NCI-H187 (cell line): Measurements from ENCODE around the gene RELN.
"Not testable (repeated sequence)": the region's sequence is repeated elsewhere in the genome, so short reads cannot be mapped to it uniquely, and the experiment has no call there.

ENCODE experiments used
- DNase-seq, 2 experiments: peaks; one replicate each; lab custom pipeline; 2025; lab: John Stamatoyannopoulos, UW

Gene RELN

DNA sequence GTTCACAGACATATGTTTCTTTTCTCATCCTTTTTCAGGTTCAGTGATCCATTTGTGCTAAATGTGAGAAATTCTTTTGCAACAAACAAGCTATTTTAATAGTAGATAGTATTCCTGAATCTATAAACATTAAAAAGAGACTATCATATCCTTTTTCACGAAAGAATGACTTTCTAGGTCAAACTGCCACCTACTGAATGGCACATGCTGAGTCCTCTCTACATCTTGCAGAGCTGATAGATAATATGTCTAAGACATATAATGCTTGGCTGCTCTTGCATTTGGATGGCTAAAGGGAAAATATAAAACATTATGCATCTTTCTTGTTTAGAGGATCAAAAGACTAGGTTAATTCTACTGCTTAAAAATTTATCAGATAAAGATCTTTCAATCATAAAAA is 429.3 kb downstream of the RELN start:
- DNase-seq, result no peak

DNA sequence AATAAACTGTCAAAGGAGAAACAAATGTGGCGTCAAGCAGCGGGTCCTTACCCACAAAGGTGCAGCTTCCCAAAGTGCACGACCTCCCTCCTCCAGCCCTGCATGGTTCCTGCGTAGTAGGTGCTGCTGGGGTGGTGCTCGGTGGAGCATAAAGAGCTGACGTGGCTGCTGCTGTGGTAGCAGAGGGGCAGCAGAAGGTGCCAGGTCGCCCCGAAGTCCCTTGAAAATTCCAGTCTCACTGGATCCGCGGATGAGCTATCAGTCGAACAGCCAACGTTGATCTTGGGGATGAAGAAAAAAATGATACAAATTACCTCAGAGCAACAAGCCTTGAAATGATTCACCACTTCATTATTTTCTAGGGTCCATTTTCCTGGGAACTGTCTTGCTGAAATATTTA is 438.4 kb downstream of the RELN start:
- DNase-seq, result no peak

DNA sequence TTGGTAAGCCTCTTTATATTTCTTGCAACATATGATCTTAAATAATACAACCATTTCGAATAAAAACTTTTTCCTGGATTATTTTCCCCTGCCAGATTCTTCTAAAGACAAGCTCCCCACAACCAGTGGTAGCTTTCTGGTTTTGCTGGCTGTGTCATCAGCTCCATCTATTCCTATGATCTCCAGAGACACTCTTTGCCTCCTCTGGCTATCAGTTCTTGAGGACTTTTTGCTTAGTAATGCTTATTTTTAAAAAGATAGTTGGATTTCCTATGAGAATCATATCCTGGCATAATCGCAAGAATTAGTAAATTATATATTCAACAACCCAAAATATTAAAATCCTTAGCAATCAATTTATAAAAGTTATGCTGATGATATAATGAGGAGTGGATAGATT is 439.7 kb downstream of the RELN start:
- DNase-seq, result no peak

DNA sequence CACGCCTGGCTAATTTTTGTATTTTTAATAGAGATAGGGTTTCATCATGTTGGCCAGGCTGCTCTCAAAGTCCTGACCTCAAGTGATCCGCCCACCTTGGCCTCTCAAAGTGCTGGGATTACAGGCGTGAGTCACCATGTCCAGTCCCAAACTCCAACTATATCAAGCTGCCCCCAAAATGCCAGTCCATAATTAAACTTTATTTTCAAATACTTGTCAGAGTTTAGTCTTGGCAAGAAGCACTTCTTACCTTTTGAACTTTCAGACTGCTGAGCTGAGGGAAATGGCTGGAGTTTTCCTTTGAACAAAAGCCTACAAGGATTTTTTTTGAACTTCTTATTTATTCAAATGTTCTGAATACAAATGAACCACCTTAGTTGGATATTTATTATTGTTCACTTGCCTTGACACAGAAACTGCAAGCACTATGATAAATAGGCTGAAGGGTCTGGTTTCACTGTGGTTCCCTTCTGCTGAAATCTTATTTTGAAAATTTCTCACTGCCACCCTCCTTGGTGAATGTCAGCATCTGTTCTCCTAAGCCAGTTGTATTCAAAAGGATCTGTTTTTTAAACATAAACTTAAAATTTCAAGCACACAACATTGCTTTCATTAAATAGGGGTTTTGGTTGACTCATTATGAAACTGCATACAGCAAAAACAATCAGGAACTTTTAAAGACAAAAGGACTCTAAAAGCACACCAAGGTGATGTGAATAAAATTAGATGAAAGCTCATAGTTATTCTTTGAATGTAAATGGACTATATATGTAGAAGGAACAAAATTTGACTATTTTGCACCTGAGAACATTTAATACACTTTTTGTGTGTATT is 441.8 kb downstream of the RELN start:
- DNase-seq, result no peak

DNA sequence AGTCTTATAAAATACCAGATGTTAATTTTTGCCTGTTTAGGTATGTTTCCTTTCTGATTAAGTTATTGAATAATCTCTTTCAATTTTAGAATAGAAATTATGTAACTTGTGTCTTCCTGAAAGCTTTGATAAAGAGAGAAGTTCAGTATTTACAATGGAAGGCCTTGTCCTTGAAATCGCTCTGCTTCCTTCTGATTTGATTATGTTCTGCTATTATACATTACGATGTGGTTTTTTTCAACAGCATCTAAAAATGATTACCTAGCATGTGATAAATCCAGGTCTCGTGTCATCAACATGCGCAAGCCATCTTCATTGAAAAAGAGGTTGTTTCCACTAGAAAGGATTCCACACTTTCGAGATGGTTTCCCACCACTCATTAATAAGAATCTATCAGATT is 447.0 kb downstream of the RELN start:
- DNase-seq, result no peak

DNA sequence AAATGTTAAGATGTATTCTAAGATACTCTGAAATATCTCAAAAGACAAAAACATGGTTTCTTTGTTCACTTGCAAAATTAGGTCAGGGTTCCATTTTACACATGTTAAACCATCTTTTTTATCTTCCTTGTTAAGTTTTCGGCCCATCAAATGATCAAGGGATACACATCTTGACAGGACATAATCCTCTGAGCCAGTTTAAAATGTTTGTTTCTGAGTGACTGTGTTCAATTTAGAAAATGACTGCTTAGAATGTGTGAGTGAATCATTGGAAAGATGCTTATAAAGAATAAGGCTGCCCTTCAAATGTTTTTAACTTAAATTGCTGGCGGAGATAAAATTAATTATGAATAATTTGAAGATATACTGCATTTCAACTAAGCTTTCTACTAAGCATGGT is 447.5 kb downstream of the RELN start:
- DNase-seq, result no peak

DNA sequence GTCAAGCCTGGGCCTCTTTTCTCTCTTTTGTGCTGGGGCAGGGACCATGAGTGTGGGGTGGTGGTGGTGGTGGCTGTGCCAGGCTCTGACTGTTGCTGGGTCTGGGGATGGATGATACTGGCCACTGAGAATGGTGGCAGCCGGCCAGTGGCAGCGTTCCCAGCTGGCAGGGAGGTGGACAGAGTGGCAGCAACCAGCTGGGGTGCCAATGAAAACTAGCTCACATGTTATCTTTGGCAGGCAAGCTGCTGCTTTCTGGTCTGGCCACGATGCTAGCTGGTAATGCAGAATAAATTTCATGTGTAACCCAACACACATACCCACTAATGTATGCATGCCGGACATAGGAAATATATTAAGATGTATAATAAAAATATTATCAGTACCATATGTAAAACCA is 448.4 kb downstream of the RELN start:
- no peak for DNase-seq

DNA sequence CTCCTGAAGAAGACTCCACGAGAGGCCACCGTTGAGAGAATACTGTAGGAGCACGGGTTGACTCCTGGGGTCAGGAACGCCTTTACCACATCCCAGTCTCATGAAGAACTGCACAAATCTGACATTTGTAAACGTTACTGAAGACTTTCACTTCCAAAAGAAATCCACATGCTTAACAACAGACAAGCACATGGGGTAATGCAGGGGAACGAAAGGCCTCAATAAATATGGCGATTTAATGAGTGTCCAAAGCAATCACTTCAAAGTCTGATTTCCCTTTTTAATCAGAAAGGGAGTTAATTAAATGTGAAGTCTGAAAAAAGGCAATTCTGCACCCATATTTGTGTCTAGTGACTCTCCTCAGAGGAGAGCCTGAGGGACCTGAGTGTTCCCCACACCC is 449.1 kb downstream of the RELN start:
- DNase-seq, result no peak

DNA sequence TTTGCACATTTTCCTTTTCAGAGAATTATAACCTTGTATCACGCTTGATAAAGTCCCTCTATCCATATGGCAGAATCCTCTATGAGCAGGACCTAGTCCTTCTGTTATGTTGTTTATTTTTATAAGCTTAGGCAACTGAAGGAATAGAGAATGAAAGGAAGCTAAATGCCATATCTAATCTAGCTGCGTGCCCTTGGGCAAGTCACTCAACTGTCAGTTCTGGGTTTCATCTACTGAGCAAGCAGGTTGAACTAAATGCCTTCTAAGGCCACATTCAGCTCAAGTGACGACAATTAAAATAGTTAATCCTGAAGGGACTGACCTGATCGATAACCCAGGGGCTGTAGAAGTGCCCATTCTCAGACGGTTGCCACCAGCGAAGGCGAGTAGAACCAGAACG is 449.6 kb downstream of the RELN start:
- DNase-seq, result no peak

DNA sequence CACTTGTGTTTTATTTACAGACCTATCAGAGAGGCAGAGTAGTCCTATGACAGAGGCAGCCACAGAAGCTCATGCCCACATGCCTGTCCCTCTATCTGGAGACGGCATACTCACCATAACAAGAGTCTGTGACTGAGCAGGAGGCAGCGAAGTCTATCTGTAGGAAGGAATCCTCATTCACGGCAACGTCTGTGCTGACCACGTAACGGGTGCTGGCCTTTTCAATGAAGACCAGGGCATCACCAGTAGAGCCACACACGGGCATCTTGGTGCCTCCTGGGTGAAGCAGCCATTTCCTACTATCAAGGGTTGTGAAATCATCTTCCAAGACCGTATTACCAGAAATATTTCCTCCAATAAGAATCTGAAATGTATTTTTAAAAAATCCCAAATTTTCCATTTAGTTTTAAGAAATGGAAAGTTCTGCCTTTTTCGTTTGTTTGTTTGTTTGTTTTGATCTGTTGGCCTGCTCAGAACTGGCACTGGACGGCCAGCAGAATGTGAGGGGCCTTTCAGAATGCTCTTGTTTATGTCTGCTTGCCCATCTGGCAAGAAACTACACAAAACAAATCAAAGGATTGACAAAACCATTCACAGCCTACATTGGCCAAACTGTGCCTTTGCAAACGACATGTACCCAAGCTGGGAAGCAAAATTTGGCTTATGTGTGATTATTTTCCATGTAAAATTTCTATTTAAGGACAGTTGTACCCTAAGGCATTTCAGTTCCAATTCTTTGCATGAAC is 450.3 kb downstream of the RELN start:
- no peak for DNase-seq

DNA sequence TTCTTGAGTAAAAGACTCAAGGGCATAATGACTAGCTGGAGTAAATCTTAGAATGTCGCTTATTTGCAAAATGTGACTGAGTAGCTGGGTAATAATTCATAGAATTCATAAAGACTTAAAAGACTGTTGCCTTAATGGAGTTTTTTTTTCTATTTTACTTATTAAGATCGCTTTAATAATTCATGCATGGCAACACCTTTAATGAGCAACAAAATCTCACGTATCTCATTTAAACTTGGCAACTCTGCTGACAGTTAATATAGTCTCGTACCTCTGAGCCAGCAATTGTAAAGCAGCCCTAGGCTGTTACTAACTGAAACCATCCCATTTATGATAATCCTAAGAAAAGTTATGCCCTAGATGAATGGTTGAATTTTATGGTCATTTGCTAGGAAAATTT is 455.7 kb downstream of the RELN start:
- DNase-seq, result no peak

DNA sequence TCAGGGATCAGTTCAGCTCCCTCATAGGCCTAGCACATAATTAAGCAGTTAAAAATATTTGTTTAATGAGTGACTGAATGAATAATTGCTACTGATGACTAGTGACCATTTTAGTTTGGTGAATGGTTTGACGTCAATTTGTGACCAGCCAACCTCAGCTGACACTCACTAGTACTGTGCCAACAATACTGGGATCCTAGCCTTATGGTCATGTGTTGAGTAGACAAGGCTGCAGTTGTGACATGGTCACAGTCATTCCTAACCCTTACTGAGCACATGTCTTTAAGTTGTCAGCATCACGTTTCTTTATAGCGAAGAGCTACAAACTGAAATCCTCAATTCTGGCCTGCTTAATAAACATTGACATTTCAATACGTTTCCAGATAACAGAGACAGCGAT is 456.5 kb downstream of the RELN start:
- no peak for DNase-seq

DNA sequence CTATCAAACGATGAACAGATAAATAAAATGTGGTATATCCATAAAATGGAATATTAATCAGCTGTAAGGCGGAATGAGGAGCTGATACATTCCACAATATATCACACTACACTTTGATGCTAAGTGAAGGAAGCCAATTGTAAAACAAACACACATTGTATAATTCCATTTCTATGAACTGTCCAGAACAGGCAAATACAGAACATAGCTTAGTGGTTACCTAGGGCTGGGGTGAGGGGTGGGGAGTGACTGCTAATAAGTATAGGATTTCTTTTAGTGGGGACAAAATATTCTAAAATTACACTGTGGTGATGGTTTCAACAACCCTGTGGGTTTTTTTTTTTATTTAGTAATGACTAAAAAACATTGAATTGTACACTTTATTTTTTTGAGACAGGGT is 461.3 kb downstream of the RELN start:
- DNase-seq, result no peak

DNA sequence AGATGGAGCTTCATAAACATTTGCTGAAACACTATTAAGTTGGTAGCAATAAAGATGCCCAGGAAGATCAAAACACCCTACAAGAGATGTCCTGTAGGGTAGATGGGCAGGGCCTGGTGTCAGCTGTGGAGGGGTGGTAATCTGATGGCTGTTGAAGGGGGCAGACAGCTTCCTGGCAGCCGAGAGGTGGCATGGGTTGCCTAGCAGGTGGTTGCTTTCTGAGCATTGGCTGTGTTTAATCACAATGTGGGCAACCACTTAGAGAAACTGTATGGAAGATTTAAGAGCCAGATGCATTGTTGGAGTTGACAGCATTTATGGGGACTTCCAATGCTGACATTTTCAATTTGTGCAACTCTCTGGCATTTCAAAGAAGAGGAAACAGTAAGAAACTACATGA is 463.5 kb downstream of the RELN start:
- no peak for DNase-seq

DNA sequence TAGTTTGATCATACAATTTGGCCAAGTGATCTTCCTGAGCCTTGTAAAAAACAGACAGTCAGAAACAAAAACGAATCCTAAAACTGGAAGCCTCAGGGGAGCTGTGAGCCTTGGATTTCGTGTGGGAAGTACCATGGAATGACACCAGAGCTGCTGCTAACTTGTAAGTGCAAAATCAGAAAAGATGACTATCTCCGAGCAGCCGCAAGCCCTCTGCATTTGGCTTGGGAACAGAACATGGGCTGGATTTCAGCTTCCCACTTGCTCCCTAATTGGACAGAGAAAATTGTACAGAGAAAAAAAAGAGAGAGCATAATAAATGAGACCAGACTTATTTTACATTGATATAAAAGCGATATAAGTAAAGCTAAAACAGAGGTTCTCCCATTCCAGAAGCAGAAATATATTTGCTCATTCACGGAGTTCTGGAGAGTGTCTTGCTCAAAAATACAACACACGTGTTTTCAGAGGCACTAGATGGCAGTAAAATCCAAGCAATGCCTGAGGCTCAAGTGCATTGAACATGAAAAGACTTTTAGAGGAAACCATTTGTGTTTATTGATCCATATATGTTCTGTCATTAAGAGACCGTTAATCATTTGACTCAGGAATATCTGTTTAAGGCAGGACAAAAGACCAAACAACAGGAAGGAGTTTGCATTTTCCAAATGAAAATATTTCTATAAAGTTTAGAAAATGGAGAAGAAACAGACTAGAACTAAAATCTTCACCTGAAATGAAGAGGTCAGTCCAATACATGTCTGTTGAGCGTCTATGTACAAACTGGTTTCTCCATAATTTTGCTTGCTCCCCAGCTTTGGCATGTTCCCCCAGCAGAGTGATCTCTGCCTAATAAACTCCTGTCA is 465.2 kb downstream of the RELN start:
- no peak for DNase-seq

DNA sequence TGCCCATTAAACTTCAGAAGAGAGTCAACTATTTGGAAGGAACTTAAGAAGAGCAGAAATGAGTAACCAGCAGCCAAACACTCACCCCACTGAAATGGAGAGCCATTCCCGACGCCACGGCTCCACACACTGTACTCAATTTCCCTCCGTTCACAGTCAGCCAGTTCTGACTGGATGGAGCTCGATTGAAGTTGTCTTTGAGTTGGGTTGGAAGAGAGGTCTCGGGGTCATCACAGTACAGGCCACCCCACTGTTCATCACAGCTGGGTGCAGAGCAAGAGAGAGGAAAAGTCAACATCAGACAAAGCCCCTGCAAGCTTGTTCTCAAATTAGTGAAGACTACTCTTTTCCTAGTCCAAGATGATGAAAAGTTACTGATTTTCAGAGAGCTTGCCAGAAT is 467.5 kb downstream of the RELN start:
- no peak for DNase-seq

DNA sequence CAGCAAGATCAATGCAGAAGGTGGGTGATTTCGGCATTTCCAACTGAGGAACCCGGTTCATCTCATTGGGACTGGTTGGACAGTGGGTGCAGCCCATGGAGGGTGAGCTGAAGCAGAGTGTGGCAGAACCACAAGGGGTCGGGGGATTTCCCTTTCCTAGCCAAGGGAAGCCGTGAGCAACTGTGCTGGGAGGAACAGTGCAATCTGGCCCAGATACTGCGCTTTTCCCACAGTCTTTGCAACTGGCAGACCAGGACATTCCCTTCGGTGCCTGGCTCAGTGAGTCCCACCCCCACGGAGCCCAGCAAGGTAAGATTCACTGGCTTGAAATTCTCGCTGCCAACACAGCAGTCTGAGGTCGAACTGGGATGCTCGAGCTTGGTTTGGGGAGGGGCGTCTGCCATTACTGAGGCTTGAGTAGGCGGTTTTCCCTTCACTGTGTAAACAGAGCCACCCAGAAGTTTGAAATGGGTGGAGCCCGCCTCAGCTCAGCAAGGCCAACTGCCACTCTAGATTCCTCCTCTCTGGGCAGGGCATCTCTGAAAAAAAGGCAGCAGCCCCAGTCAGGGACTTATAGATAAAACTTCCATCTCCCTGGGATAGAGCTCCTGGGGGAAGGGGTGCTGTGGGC is 484.8 kb downstream of the RELN start:
- DNase-seq, result no peak

DNA sequence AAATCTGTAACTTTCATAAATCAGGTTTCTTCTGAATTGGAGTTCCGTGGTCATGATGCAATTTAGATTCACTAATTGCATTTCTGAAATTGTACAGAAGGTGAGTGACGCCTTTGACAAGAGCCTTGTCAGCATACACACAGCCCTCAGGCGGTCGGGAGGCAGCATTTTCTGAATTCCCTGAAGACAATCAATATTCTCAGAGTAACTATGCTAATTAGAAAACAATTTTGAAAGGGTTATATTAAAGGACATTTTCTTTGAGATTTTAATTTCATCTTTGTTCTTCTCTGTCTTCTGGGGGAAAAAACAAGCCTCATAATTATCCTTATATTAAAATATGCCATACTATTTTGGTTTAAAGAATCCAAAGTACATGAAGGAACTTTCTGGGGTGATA is 488.3 kb downstream of the RELN start:
- DNase-seq, result no peak

DNA sequence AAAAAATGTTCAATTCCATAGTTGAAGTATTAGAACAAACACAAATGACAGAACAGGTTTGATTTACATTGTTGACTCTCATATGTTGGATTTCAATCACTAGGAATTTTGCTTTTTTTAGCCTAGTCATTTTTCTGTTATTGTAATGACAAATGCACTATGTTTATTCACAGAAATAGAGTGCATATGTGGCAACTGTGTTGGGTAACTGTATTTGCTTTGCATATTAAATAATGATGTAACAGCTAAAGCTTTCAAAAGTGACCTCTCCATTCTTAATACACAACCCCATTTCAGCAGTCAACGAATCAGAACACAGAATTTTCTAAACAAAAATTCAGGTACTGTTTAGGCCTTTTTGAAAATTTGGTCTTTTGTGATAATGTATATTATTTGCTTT is 489.5 kb downstream of the RELN start:
- no peak for DNase-seq

DNA sequence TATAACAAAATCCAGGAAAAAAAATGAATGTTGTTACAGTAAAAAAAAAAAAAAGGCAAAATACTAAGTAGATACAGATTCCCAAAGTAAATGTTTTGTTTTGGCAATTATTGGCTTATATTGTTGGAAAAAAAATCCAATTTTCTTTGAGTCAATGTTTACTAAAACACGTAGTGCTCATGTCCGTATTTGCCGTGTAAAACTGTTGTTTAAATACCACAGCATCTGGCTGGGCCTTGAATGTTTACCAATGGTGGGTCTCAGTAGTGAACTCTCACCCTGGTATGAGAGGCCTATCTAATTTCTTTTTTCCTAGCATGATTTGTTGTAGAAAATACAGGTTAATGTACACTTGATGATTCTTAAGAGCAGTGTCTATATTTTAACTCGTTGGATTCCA is 502.0 kb downstream of the RELN start:
- no peak for DNase-seq

DNA sequence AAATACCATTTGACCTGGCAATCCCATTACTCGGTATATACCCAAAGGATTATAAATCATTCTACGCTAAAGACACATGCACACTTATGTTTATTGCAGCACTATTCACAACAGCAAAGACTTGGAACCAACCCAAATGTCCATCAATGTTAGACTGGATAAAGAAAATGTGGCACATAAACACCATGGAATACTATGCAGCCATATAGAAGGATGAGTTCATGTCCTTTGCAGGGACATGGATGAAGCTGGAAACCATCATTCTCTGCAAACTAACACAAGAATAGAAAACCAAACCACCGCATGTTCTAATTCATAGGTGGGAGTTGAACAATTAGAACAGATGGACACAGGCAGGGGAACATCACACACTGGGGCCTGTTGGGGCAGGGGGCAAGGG is 502.6 kb downstream of the RELN start:
- not testable (repeated sequence) for DNase-seq

DNA sequence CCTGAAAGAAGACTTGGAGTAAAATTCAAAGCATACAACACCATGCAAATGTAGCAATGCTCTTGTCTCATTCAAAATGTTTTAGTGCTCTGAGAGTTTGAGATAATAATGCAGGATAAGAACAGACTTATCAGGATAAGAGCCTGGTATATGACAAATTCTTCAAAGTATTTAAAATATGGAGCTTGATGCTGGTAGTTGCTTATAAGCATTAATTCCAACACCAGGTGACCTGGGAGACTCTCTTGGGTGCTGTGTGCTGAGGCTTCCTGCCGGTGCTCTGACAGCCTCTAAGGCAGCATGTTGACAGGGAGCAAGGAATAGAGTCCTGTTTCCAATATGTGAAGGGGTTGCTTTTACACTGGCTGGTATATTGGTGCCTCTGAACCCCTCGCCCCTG is 508.7 kb downstream of the RELN start:
- DNase-seq, result no peak
